ENCODE measurements around the gene COL25A1.
A peak's percentile ranks its signal among the peaks of the same experiment; 100 is the strongest.

Gene COL25A1

GRCh38 chr4:109291707-109292238 lies 10.7 kb downstream of the COL25A1 start:
- DNase-seq (ENCODE audit: low read depth) = no peak

- DNase-seq (ENCODE audit: low read depth) = no peak
Observed at GRCh38 chr4:109290918-109291317, 11.5 kb downstream of the COL25A1 start.

GRCh38 chr4:109278594-109279031 lies 23.8 kb downstream of the COL25A1 start:
- no peak for DNase-seq (ENCODE audit: low read depth)

- no peak for DNase-seq (ENCODE audit: low read depth)
Observed at GRCh38 chr4:109276482-109277095, 25.9 kb downstream of the COL25A1 start.

GRCh38 chr4:109275066-109275745 lies 27.3 kb downstream of the COL25A1 start:
- DNase-seq (ENCODE audit: low read depth) = no peak

- DNase-seq (ENCODE audit: low read depth) = no peak
Observed at GRCh38 chr4:109266891-109267290, 35.6 kb downstream of the COL25A1 start.

GRCh38 chr4:109266236-109266635 lies 36.2 kb downstream of the COL25A1 start:
- no peak for DNase-seq (ENCODE audit: low read depth)

- no peak for DNase-seq (ENCODE audit: low read depth)
Observed at GRCh38 chr4:109263721-109264120, 38.7 kb downstream of the COL25A1 start.

- no peak for DNase-seq (ENCODE audit: low read depth)
Observed at GRCh38 chr4:109256818-109257217, 45.6 kb downstream of the COL25A1 start.

- DNase-seq (ENCODE audit: low read depth) = no peak
Observed at GRCh38 chr4:109254845-109255244, 47.6 kb downstream of the COL25A1 start.

- DNase-seq (ENCODE audit: low read depth) = no peak
Observed at GRCh38 chr4:109251396-109251795, 51.1 kb downstream of the COL25A1 start.

GRCh38 chr4:109248322-109248900 lies 54.0 kb downstream of the COL25A1 start:
- no peak for DNase-seq (ENCODE audit: low read depth)

- DNase-seq (ENCODE audit: low read depth) = no peak
Observed at GRCh38 chr4:109243871-109244270, 58.6 kb downstream of the COL25A1 start.

- DNase-seq (ENCODE audit: low read depth) = no peak
Observed at GRCh38 chr4:109238746-109239145, 63.7 kb downstream of the COL25A1 start.

- no peak for DNase-seq (ENCODE audit: low read depth)
Observed at GRCh38 chr4:109235683-109236082, 66.8 kb downstream of the COL25A1 start.

- no peak for DNase-seq (ENCODE audit: low read depth)
Observed at GRCh38 chr4:109234596-109234995, 67.9 kb downstream of the COL25A1 start.

- DNase-seq (ENCODE audit: low read depth) = peak; percentile 26
Observed at GRCh38 chr4:109233570-109233969, 68.9 kb downstream of the COL25A1 start.

GRCh38 chr4:109232681-109233080 lies 69.8 kb downstream of the COL25A1 start:
- peak; percentile 14 for DNase-seq (ENCODE audit: low read depth)

- DNase-seq (ENCODE audit: low read depth) = no peak
Observed at GRCh38 chr4:109231331-109231730, 71.1 kb downstream of the COL25A1 start.

GRCh38 chr4:109229028-109229427 lies 73.4 kb downstream of the COL25A1 start:
- DNase-seq (ENCODE audit: low read depth) = no peak

- no peak for DNase-seq (ENCODE audit: low read depth)
Observed at GRCh38 chr4:109218288-109218687, 84.2 kb downstream of the COL25A1 start.

- DNase-seq (ENCODE audit: low read depth) = no peak
Observed at GRCh38 chr4:109216085-109216696, 86.3 kb downstream of the COL25A1 start.

- DNase-seq (ENCODE audit: low read depth) = no peak
Observed at GRCh38 chr4:109215506-109215905, 87.0 kb downstream of the COL25A1 start.

All from iris pigment epithelial cell (primary cell).